IPS-18c (cell line): Measurements from ENCODE around the gene NEU1.
A peak's percentile ranks its signal among the peaks of the same experiment; 100 is the strongest.
"Not testable (repeated sequence)": the region's sequence is repeated elsewhere in the genome, so short reads cannot be mapped to it uniquely, and the experiment has no call there.

Experiments used
- H3K4me3 ChIP-seq: 2 replicates; pipeline ENCODE4 v1.7.0; 2013; ENCODE audit warnings: low read depth, mild to moderate bottlenecking, low read length, moderate library complexity; ENCODE audit not compliant: insufficient read depth
- H3K9me3 ChIP-seq: one replicate; pipeline ENCODE4 v1.6.1; 2013; ENCODE audit warnings: mild to moderate bottlenecking, low read length, moderate library complexity; ENCODE audit not compliant: control insufficient read depth, insufficient read depth

The NEU1 gene

DNA sequence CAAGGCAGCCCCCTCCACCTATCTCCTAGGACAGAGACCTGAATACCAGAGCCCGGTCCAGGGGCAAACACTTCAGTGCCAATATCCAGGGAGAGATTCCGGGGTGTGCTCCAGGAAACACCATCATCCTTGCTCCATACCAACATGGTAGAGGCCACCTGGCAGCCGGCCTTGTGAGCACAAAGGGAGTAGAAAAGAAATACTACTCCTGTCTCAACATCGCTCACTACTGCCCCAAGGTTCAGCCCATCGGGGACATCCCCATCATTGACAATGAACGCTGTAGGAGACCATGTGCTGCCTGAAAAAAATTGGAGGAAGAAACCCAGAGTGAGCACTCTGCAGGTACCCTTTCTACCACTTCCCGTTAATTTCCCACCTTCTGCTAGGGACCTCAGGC is 1.5 kb downstream of the NEU1 start:
- Histone ChIP-seq H3K4me3 (no peak overlapping the region), H3K9me3 (no peaks in the 10 kb centered on the region)

DNA sequence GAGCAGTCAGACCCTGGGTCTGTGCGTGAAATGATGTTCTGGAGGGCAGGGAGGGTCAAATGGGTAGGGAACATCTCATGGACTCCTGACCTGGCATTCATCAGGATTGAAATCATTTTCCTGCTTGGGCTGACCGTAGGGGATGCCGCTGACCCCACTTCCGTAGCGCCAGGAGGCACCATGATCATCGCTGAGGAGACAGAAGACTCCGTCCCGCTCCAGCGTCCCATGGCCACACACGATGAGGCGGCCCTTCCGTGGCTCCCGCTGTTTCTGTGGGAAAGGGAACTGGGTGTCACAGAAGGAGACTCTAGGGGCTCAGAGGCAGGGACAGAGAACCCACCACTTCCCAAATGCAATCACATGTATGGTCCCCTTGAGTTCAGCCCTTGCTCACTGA is 2.3 kb downstream of the NEU1 start:
- H3K4me3 ChIP-seq, result no peak overlapping the region

GRCh38 chr6:31859923-31860322 is 2.7 kb downstream of the NEU1 start:
- no peaks in the 10 kb centered on the region for H3K9me3 ChIP-seq
- no peak overlapping the region for H3K4me3 ChIP-seq

More for the DNA sequence above, 2.3 kb downstream of the NEU1 start:
- H3K9me3 ChIP-seq, result no peaks in the 10 kb centered on the region

DNA sequence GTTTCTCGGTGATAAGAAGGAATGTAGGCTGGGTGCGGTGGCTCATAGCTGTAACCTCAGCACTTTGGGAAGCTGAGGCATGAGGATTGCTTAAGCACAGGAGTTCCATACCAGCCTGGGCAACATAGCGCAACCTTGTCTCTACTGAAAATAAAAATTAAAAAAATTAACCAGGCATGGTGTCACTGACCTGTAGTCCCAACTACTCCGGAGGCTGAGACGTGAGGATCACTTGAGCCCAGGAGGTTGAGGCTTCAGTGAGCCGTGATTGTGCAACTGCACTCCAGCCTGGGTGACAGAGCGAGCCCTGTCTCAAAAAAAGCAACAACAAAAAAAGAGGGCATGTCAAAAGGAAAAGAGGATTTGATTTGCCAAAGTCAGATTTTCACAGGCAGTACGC is 3.9 kb downstream of the NEU1 start:
- H3K4me3 ChIP-seq, result no peak overlapping the region
- no peaks in the 10 kb centered on the region for H3K9me3 ChIP-seq

GRCh38 chr6:31857774-31858173 is 4.8 kb downstream of the NEU1 start:
- not testable (repeated sequence) for H3K4me3 ChIP-seq, H3K9me3 ChIP-seq

- not testable (repeated sequence) for H3K4me3 ChIP-seq, H3K9me3 ChIP-seq
Observed at GRCh38 chr6:31851980-31852718, 10.5 kb downstream of the NEU1 start.

- H3K9me3 ChIP-seq, result peaks cover 2% of the 10 kb centered on the region
- H3K4me3 ChIP-seq, result no peak overlapping the region
Observed at GRCh38 chr6:31851485-31851832, 11.2 kb downstream of the NEU1 start.

GRCh38 chr6:31850765-31851484 is 11.7 kb downstream of the NEU1 start:
- Histone ChIP-seq H3K9me3 (peaks cover 2% of the 10 kb centered on the region), H3K4me3 (no peak overlapping the region)

GRCh38 chr6:31847276-31847978 is 15.2 kb downstream of the NEU1 start:
- H3K4me3 ChIP-seq, result no peak overlapping the region
- H3K9me3 ChIP-seq, result peaks cover 5% of the 10 kb centered on the region

GRCh38 chr6:31844507-31844906 is 18.1 kb downstream of the NEU1 start:
- H3K9me3 ChIP-seq, result peaks cover 5% of the 10 kb centered on the region
- H3K4me3 ChIP-seq, result no peak overlapping the region

GRCh38 chr6:31842053-31842452 is 20.6 kb downstream of the NEU1 start:
- Histone ChIP-seq H3K9me3 (peaks cover 5% of the 10 kb centered on the region), H3K4me3 (no peak overlapping the region)

DNA sequence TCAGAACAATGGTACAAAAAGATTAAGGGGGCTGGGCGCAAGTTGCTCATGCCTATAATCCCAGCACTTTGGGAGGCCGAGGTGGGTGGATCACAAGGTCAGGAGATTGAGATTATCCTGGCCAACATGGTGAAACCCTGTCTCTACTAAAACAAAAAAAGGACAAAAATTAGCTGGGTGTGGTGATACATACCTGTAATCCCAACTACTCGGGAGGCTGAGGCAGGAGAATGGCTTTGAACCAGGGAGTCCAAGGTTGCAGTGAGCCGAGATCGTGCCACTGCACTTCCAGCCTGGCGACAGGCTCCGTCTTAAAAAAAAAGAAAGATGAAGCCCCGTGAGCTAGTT is 22.9 kb downstream of the NEU1 start:
- H3K9me3 ChIP-seq, H3K4me3 ChIP-seq: not testable (repeated sequence)

- Histone ChIP-seq H3K4me3 (peak overlapping the region; percentile 2; the same call in 1 of the 2 replicates), H3K9me3 (peaks cover 4% of the 10 kb centered on the region)
Observed at GRCh38 chr6:31838968-31839367, 23.7 kb downstream of the NEU1 start.

- H3K9me3 ChIP-seq, result not testable (repeated sequence)
Observed at GRCh38 chr6:31838114-31838553, 24.5 kb downstream of the NEU1 start.

GRCh38 chr6:31837369-31838113 is 25.1 kb downstream of the NEU1 start:
- peak overlapping the region; percentile 99 for H3K4me3 ChIP-seq
- peaks cover 4% of the 10 kb centered on the region for H3K9me3 ChIP-seq

More at GRCh38 chr6:31838114-31838553, 24.5 kb downstream of the NEU1 start:
- peak overlapping the region; percentile 99; the same call in 1 of the 2 replicates for H3K4me3 ChIP-seq

GRCh38 chr6:31836474-31837368 is 25.9 kb downstream of the NEU1 start:
- peak overlapping the region; percentile 99 for H3K4me3 ChIP-seq

More at GRCh38 chr6:31836474-31837368, 25.9 kb downstream of the NEU1 start:
- peaks cover 4% of the 10 kb centered on the region for H3K9me3 ChIP-seq
